Measurements from ENCODE around the gene GSK3A.

The GSK3A gene

DNA sequence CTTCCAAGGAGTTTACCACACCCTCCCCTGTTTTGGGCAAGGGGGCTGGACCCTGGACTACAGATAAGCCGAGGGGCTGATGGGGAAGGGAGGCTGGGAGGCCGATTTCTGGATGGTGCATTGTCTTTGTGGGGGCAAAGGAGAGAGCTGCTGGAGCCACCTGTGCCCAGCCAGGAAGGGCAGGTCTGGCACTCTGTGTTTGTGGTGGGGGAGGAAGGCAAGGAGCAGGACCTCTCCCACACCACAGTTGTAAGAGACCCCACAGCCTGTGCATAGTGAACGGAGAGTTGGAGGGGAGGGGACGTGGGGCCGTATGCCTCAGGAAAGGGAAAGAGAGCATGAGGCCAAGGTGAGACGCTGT lies 43.6 kb upstream of the GSK3A start:
- TF ChIP-seq, protein P1, sequence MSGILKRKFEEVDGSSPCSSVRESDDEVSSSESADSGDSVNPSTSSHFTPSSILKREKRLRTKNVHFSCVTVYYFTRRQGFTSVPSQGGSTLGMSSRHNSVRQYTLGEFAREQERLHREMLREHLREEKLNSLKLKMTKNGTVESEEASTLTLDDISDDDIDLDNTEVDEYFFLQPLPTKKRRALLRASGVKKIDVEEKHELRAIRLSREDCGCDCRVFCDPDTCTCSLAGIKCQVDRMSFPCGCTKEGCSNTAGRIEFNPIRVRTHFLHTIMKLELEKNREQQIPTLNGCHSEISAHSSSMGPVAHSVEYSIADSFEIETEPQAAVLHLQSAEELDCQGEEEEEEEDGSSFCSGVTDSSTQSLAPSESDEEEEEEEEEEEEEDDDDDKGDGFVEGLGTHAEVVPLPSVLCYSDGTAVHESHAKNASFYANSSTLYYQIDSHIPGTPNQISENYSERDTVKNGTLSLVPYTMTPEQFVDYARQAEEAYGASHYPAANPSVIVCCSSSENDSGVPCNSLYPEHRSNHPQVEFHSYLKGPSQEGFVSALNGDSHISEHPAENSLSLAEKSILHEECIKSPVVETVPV (CRISPR knock-in tag; IDR thresholded peaks at IDR 0.05) = no peak
- TF ChIP-seq ZNF8 (CRISPR knock-in tag; IDR thresholded peaks at IDR 0.05) = no peak
- no peak for TF ChIP-seq ZFP3 (CRISPR knock-in tag; IDR thresholded peaks at IDR 0.05)
- no peak for TF ChIP-seq ZNF565 (CRISPR knock-in tag; conservative IDR thresholded peaks at IDR 0.05; ENCODE audit: low read depth)
- no peak for TF ChIP-seq RARB (CRISPR knock-in tag; IDR thresholded peaks at IDR 0.05)
- TF ChIP-seq ESRRG (CRISPR knock-in tag; IDR thresholded peaks at IDR 0.05) = no peak
- no peak for TF ChIP-seq TCF4 (CRISPR knock-in tag; IDR thresholded peaks at IDR 0.05; ENCODE audit: borderline replicate concordance)
- TF ChIP-seq SNAI2 (CRISPR knock-in tag; IDR thresholded peaks at IDR 0.05) = no peak
- TF ChIP-seq ZNF70 (CRISPR knock-in tag; IDR thresholded peaks at IDR 0.05) = no peak
- no peak for TF ChIP-seq ISL1 (CRISPR knock-in tag; IDR thresholded peaks at IDR 0.05)
- no peak for TF ChIP-seq TSHZ2 (CRISPR knock-in tag; IDR thresholded peaks at IDR 0.05)
- no peak for TF ChIP-seq ARNTL (CRISPR knock-in tag; IDR thresholded peaks at IDR 0.05; ENCODE audit: borderline replicate concordance, low read depth)
- no peak for TF ChIP-seq OSR1 (CRISPR knock-in tag; IDR thresholded peaks at IDR 0.05)
- no peak for TF ChIP-seq TOX (CRISPR knock-in tag; IDR thresholded peaks at IDR 0.05; ENCODE audit: borderline replicate concordance)
- no peak for TF ChIP-seq ZFP30 (CRISPR knock-in tag; IDR thresholded peaks at IDR 0.05)
- no peak for TF ChIP-seq CSDC2 (CRISPR knock-in tag; IDR thresholded peaks at IDR 0.05)
- TF ChIP-seq, protein P2, sequence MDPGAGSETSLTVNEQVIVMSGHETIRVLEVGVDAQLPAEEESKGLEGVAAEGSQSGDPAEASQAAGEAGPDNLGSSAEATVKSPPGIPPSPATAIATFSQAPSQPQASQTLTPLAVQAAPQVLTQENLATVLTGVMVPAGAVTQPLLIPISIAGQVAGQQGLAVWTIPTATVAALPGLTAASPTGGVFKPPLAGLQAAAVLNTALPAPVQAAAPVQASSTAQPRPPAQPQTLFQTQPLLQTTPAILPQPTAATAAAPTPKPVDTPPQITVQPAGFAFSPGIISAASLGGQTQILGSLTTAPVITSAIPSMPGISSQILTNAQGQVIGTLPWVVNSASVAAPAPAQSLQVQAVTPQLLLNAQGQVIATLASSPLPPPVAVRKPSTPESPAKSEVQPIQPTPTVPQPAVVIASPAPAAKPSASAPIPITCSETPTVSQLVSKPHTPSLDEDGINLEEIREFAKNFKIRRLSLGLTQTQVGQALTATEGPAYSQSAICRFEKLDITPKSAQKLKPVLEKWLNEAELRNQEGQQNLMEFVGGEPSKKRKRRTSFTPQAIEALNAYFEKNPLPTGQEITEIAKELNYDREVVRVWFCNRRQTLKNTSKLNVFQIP (CRISPR knock-in tag; IDR thresholded peaks at IDR 0.05; ENCODE audit: borderline replicate concordance, low read depth) = no peak
- no peak for TF ChIP-seq GLIS3 (CRISPR knock-in tag; IDR thresholded peaks at IDR 0.05)
- ATAC-seq = no peak

- no peak for ATAC-seq
- TF ChIP-seq ISL1 (CRISPR knock-in tag; IDR thresholded peaks at IDR 0.05) = no peak
- no peak for TF ChIP-seq ZFP3 (CRISPR knock-in tag; IDR thresholded peaks at IDR 0.05)
- TF ChIP-seq TSHZ2 (CRISPR knock-in tag; IDR thresholded peaks at IDR 0.05) = no peak
These were observed 43.1 kb upstream of the GSK3A start for GRCh38 chr19:42285541-42285941.

DNA sequence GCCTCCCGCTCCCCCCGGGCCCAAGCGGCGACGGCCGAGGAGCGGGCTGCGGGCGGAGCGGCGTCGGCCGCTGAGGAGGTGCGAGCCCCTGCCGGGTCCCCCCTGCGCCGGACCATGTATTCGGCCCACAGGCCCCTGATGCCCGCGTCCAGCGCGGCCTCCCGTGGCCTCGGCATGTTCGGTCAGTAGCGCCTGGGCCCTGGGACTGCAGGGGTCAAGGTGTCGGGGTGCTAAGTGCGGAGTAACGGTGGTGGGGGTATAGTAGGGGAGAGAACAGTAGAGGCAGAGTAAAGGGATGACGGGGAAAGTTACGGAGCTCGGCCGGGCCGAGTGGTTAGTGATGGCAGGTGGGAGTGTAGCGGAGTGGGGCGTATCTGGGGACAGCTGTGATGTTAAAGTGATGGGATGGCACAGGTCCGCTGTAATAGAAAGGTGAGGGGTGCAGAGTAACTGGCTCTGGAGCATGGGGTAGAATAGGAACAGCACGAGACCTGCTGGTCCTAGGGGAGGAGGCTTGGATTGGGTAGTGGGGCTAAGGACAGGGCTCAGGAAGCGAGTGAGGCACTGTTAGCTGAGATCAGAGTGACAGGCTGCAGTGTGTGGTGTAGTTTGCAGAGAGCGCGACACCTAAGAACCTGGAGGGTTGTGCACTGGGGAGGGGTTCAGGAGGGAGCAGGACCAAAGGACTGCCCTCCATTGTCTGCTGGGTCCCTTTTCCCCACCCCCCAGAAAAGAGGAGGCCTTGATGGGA lies 42.4 kb upstream of the GSK3A start:
- ATAC-seq = no peak
- TF ChIP-seq PPARA (CRISPR knock-in tag; IDR thresholded peaks at IDR 0.05; ENCODE audit: borderline replicate concordance) (no peak), ESRRG (CRISPR knock-in tag; IDR thresholded peaks at IDR 0.05) (no peak), ZC3H10 (CRISPR knock-in tag; IDR thresholded peaks at IDR 0.05) (no peak)

DNA sequence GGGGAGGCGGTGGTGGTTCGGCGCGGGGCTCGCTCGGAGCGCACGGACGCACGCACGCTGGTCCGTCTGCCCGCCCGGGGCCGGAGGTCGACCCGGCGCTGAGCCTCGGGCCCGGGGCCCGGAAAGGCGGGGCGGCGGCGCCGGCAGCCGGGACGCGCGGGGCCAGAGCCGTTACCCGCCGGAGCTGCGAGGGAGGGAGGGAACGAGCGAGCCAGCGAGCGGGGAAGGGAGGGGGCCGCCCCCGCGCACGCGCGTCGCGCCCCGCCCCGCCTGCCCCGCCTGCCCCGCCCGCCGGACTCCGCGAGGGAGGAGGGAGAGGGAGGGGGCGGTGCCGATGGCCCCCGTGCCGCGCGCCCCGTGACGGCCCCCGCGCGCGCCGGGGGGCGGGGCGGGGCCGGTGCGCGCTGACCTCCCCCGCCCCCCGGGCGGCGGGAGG lies 41.7 kb upstream of the GSK3A start:
- no peak for ATAC-seq
- TF ChIP-seq ISL1 (CRISPR knock-in tag; IDR thresholded peaks at IDR 0.05) = no peak
- TF ChIP-seq CSDC2 (CRISPR knock-in tag; IDR thresholded peaks at IDR 0.05) = no peak
- TF ChIP-seq, protein P3, sequence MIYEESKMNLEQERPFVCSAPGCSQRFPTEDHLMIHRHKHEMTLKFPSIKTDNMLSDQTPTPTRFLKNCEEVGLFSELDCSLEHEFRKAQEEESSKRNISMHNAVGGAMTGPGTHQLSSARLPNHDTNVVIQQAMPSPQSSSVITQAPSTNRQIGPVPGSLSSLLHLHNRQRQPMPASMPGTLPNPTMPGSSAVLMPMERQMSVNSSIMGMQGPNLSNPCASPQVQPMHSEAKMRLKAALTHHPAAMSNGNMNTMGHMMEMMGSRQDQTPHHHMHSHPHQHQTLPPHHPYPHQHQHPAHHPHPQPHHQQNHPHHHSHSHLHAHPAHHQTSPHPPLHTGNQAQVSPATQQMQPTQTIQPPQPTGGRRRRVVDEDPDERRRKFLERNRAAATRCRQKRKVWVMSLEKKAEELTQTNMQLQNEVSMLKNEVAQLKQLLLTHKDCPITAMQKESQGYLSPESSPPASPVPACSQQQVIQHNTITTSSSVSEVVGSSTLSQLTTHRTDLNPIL (CRISPR knock-in tag; IDR thresholded peaks at IDR 0.05; ENCODE audit: low read depth) = no peak
- TF ChIP-seq ZNF565 (CRISPR knock-in tag; conservative IDR thresholded peaks at IDR 0.05; ENCODE audit: low read depth) = no peak
- TF ChIP-seq ARNTL (CRISPR knock-in tag; IDR thresholded peaks at IDR 0.05; ENCODE audit: borderline replicate concordance, low read depth) = no peak
- TF ChIP-seq BACH2 (CRISPR knock-in tag; IDR thresholded peaks at IDR 0.05; ENCODE audit: borderline replicate concordance) = no peak
- TF ChIP-seq, protein P2 (CRISPR knock-in tag; IDR thresholded peaks at IDR 0.05; ENCODE audit: borderline replicate concordance, low read depth) = no peak
- TF ChIP-seq ZNF70 (CRISPR knock-in tag; IDR thresholded peaks at IDR 0.05) = no peak
- TF ChIP-seq ZNF8 (CRISPR knock-in tag; IDR thresholded peaks at IDR 0.05) = no peak
- no peak for TF ChIP-seq PPARA (CRISPR knock-in tag; IDR thresholded peaks at IDR 0.05; ENCODE audit: borderline replicate concordance)
- TF ChIP-seq TOX (CRISPR knock-in tag; IDR thresholded peaks at IDR 0.05; ENCODE audit: borderline replicate concordance) = no peak
- no peak for TF ChIP-seq RARB (CRISPR knock-in tag; IDR thresholded peaks at IDR 0.05)
